GM21360 (cell line): ENCODE data around the gene ARHGEF10L.

Source experiments
- ATAC-seq: cut with Tn5 transposase; IDR thresholded peaks from one replicate; pipeline ENCODE4 v1.9.1; 2021; ENCODE audit warnings: mild to moderate bottlenecking, moderate library complexity; ENCODE audit not compliant: unreplicated experiment

ARHGEF10L gene

DNA sequence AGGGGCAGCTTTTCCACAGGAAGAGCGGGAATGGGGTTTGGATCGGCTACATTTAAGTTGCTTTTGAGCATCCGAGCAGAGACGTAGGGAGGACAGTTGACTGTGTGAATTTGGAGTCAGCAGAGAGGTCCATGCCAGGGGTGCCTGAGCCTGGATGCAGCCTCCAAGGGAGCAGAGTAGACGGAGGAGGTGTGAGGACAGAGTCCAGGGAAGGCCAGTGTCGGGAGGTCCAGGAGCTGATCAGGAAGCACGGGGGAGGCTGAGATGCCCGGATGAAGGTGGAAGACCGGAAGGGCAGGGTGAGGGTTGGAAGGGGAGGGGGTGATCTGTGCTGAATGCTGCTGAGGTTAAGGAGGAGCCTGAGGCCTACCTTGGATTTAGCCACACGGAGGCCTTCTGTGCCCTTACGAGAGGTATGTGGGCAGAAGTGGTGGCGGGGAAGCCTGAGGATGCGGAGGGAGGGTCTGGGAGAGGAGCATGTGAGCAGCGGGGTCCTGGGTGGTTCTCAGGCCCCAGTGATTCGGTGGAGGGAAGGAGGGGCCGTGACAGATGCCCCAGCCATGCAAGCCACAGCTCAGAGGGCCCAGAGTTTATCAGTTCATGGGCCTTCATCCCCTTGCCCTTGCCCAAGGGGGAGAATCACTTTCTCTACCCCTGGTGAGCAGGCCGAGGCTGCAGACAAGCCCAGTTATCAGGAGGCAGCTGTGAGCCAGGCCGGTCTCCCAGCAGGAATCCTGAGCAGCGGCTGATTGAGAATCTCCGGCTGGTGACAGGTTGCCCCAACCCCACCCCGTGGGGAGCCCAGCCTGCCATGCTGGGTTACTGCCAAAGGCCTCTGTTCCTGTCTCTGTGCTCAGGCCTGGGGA lies 161.7 kb downstream of the ARHGEF10L start:
- ATAC-seq, result no peak

DNA sequence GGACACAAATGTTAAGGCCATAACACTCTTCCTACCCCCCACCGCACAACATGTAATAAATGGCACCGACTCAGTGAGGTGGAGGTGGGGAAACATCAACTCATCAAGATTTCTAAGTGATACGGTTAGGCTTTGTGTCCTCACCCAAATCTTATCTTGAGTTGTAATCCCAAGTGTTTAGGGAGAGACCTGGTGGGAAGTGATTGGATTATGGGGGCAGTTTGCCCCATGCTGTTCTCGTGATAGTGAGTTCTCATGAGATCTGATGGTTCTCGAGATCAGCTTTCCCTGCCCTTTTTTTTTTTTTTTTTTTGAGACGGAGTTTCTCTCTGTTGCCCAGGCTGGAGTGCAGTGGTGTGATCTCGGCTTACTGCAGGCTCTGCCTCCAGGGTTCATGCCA lies 164.7 kb downstream of the ARHGEF10L start:
- ATAC-seq, result no peak

DNA sequence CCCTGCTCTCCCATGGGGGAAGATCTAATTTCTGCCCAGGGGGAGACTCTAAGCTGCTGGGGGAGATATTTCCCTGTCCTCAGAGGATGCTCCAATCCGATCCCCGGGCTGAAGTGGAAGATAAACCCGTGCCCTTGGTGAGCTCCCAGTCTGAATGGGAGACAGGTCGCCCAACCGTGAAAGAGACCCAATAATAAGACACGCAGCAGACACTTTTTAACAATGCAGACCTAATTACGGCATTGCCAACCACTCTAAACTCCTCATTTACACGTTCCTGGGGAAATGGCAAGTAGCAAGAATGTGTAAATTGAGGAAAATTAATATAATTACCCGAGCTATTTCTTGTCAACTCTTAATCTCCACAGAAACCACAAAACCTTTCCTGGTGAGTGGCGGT lies 166.9 kb downstream of the ARHGEF10L start:
- ATAC-seq, result no peak

DNA sequence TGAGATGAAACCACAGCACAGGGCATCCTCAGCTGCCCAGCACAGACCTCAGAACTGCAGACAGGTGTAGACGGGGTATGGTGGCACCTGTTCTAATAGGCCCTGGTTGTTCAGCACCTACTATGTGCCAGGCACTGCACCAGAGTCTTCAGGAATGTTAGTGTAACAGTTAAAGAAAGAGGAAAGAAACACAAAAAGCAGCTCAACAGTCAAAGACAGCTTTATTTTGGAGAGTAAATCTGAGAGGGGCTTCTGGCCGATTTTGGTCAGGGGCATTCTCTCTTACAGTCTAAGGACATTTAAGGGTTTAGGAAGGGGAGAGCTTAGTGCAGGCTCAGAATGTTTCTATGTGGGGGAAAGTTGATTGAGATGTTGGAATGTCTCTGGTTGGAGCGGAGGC lies 170.5 kb downstream of the ARHGEF10L start:
- no peak for ATAC-seq

DNA sequence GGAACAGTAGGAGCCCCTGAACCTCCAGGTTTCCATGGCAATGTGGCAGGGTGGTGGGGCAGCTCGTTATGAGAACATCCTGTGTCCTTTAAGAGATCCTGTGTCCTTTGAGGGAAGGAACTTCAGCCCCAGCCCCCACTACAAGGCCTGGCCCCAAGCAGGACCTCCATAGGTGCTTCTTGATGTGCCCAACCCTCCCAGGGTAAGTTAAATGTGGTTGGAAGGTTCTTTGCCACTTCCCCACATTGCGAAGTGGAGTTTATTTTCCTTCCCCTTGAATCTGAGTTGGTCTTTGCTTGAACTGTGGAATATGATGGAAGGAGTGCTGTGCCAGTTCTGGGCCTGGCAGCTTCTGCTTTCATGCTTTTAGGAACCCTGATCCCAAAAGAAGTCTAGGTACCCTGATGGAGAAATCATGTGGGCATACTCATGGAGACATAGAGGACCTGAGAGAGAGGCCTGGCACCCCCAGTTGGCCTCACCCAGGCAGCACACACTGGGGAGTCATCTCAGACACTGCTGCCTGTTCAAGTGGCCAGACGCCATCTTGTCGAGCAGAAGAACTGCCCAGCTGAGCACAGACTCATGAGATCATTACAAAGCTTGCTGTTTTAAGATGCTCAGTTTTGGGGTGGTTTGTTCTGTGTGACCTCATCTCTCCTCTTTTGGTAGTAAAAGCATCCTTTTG lies 171.5 kb downstream of the ARHGEF10L start:
- ATAC-seq, result no peak

DNA sequence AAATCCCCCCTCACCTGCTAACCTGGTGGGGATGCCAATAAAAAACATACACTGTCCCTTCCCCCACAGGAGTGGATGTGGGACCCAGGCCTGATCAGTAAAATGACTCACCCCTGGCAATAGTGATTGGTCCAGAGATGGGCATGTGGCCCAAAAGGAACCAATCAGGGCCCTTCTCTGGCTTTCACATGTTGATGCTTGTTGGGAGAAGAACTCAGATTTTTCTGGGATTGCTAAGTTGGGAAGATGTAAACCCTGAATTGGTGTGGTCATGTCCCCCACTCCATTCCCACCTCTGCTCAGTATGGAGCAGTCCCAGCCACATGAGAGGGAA lies 172.0 kb downstream of the ARHGEF10L start:
- no peak for ATAC-seq

DNA sequence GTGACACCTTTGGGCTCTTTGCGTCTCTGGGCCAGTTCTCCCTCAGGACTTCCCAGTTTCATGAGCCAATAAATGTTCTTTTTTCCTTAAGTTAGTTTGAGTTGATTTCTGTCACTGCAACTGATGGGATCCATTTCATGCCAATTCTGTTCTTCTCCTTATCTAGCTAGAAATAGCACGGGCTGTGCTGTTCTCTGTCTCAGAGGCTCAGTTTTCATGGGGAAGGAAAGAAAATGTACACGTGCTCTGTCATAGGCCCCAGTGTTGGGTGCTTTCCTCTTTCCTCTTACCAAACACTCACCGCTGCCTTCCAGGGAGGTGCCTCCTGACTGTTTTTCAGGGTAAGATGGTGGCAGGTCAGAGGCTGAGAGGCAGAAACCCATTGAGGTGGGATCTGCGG lies 172.4 kb downstream of the ARHGEF10L start:
- ATAC-seq, result no peak

DNA sequence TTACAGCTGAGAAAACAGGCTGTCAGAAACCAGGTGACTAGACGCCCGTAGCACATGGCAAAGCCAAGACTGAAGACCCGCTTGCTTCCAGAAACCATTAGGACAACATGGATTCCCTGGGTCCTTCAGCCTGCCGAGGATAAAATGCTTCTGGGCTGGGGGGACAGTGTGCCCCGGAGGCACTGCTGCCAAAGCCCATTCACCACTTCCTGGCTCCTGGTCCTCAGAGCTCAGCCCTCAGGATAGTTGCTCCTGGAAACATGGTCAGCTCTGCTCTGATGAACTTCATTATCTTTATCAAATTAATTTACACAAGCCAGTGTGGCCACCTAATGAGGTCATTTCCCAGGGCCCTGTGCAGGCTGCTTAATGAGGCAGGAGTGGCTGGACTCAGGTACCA lies 174.5 kb downstream of the ARHGEF10L start:
- no peak for ATAC-seq

DNA sequence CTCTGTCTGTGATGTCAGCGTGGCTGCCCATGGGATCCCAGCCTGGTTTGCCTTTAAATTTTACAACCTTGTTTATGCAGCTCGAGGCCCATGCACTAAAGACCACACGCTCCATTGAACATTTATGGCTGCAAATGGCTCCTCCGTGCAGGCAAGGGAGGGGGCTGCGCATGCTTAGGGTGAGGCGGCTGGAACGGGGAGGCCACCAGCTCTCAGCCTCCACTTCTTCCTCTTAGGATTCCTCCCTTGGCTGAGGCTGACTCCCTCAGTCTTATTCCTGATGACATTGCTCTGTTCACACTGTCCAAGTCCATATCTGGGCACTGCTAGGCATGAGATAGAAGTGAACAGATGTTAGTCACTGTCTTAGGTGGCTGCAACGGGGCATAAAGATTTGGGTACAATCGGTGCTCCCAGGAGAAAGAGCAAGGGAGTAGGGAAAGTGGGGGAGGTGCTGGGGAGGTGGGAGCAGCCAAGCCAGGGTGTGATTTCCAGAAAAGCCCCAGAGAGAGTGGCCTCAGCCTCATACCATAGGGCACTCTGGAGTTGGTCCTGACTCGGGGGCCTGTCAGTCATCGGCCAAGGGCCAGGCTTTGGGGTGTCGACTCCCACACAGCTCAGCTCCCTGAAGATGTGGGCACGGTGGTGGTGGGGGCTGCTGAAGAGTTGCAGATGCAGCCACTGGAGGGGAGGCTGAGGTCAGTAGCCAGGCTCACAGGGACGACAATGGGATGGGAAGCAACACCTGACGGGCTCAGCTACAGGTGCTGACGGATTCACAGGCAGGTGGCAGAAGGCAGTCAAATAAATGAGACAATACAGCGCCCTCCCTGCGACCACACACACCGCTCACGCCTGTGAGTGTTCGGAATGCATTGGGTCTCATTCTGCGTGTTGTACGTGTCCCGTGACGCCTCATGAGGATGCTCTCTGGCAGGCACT lies 178.4 kb downstream of the ARHGEF10L start:
- no peak for ATAC-seq

DNA sequence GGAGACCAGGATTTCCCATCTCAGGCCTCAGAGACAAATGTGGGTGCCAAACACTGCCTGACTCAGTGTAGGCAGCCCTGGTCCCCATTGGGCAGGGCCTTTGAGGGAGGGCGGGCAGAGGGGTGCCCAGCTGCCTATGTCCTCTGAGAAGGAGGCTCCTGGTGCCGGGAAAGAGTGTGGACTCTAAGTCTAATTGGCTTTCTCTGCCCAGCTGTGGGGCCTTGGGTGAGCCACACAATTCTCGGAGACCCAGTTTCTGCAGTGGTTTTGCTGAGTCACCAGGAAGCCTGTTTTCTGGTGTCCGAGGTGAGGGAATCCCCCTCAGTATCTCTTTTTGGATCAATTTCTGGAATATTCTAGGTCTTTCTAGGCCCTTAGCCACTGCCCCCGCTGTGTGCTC lies 180.4 kb downstream of the ARHGEF10L start:
- no peak for ATAC-seq

DNA sequence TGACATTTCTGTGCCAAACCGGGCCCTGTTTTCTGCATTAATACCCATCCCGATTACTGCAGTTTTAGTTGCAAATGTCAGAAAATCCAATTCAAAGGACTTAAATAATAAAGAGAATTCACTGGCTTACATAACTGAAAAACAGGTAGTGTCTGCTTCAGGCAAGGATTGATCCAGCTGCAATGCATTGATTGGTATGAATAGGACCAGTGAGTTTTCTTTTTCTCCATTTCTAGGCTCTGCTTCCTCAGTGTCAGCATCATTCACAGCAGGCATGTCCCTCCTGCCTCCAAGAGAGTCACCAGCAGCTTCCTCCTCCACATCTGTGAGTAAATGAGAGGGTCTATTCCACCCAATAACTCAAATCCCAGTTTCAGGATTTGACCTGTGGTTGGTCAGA lies 181.9 kb downstream of the ARHGEF10L start:
- ATAC-seq, result no peak

DNA sequence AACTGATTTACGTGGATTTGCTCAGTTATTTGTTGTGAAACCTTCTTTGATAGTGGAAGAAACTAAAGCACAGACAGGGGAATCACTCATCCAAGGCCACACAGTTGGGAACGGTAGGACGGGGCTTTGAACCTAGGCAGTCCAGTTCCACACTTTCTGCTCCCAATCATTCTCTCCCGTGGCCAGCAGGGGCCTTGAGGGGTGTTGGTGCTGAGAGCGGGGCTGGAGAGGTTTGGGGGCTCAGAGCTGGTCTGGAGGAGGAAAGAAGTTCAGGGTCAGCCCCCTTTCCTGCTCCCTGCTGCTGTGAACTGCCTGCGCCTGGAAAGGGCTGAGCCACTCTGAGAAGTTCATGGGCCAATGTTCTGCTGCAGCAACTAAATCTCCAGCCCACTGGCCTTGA lies 184.2 kb downstream of the ARHGEF10L start:
- no peak for ATAC-seq

DNA sequence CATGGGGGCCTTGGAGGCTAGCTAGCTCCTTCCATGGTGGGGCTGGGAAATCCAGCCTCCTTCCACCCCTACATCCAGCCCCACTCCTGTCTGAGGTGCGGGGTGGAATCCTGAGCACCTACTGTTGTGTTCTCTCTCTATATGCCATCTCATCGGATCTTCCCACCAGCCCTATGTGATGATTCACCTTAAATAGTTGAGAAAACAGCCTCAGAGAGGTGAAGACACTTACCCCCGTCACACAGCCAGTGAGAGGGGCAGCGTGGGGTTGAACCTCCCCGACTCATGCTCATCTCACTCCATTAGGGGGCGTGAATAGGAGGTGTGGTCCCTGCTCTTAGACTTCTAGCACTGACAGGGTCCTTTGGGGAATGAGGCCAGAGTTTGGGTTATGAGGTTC lies 184.7 kb downstream of the ARHGEF10L start:
- no peak for ATAC-seq

DNA sequence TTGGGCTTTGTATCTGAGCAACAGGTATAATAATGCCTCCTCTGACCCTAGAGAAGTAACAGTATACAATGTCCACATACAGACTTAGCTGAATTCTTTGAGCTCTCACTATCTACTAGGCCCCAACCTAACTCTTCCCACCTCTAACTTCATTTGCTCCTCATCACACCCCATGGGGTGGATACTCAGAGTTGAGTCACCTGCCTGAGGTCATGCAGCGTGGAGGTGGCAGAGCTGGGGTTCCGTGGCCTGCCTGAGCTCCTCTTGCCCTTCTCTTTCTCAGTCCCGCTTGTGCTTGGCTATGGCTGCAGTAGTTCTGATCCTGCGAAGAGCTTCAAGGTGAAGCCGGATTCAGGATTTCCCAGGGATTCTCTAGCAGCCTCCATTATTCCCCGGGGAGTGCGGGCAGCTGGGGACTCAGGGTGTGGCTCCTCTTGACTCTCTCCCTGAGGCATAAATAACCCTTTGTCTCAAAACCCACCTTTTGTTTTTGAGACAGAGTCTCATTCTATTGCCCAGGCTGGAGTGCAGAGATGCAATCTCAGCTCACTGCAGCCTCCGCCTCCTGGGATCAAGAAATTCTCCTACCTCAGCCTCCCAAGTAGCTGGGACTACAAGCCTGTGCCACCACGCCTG lies 185.7 kb downstream of the ARHGEF10L start:
- ATAC-seq, result no peak

DNA sequence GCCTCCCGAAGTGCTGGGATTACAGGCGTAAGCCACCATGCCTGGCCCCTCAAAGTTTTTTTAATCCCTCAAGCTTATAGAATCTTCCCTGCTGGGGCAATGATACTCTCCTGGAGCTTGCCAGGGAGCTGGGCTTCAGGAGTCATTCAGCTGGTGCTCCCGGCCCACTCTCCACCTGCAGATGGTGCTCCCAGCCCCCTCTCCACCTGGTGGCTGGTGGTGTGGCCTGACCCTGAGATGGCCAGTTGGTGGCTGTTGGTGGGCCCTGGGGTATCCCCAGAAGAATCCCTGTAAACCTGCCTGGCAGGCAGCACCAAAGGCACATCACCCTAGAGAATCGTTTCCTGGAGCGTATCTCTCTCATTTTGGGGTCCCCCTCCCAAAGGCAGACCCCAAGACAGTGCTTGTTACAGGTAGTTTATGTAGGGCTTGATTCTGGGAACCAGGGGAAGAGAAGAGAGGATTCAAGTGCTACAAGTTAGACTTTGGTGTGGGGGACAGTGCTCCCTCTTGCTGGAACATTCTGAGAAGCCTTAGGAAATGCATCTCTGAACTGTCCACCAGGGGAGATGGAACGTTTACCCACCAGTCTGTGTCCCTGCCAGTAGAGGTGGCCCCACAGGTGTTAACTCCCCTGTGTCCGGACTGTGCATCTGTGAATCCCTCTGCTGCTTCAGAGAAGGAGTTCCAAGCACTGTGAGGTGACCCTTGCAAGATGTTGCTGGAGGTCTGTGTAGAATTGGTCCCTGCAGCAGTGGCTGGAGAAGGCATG lies 186.5 kb downstream of the ARHGEF10L start:
- no peak for ATAC-seq

DNA sequence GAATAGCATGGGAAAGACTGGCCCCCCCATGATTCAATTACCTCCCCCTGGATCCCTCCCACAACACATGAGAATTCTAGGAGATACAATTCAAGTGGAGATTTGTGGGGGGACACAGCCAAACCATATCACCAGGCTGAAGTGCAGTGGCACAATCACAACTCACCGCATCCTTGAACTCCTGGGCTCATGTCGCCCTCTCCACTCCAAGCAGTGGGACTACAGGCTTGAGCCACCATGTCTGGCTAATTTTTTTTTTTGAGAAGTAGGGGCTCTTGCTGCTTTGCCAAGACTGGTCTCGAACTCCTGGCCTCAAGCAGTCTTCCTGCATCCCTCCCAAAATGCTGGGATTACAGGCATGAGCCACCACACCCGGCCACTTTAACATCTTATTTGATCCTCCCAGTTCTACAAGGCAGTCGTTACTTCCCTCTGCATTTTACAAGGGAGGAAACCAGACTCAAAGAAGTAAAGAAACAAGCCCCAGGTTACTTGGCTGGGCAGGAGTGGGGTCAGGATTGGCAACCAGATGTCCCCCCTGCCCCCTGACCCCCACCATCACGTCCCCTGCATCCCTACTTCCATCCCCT lies 188.7 kb downstream of the ARHGEF10L start:
- no peak for ATAC-seq

DNA sequence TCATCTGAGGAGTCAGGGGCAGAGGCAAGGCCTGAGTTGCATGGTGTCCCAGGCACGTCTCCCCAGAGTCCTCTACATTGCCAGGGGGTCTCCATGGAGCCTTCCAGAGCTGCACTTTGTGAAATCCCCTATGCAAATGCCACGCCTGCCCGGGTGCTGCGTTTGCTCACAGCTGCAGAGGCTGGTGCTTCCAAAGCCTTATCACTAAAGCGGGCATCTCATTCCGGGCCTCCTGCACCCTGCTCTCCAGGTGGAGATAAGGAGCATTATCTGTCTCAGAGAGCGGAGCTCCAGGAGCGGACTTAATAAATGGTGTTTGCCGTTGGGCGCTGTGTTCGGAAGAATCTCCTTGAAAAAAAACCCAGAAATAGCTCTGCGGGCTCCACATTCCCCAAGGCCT lies 189.8 kb downstream of the ARHGEF10L start:
- ATAC-seq, result no peak

DNA sequence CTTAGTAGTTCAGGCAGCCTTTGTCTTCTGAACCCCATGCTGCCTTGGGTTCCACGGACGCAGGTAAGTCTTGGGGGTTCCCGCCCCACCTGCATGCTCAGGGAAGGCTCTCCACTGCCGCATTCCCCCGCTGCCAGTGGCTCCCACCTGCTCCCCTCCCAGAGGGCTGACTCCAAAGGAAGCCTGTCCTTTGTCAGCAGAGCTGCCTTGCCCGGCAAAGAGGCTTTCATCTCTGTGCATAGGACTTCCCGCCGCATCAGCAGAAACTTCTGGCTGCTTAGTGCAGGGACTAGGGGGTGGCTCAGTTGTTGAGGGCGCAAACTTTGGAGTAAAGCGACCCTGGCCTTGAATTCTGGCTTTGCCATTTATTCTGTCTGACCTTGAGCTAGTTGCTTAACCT lies 190.4 kb downstream of the ARHGEF10L start:
- ATAC-seq, result no peak

DNA sequence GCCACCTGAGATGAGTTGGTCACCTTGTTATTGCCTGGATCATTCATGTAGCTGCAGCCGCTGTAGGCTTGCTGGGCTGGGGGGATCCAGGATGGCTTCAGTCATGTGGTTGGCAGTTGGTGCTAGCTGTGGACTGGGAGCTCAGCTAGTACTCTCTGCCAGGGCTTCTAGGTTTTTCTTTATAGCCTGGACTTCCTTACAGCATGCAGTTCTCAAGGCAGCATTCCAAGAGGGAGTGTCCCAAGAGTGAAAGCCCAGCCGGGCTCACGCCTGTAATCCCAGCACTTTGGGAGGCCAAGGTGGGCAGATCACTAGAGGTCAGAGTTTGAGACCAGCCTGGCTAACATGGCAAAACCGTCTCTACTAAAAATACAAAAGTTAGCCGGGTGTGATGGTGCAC lies 192.0 kb downstream of the ARHGEF10L start:
- ATAC-seq, result no peak

DNA sequence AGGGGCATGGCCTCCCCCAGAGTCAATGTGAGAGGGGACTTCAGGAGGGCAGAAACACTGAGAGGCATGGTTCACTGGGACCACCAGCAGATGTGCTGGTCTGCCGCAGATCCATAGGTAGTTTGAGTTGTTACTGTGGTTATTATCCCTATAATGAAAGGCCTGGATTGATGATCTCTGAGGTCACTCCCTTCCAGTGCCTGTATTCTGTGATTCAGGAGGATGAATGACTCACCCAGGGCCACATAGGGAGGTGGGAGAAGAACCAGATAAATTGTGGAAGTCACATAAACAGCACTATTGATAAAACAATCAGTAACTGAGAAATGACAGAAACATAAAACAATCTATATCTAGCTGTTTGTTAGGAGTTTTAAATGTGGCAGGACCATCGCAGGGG lies 193.0 kb downstream of the ARHGEF10L start:
- no peak for ATAC-seq
